NK-92 (cell line): Measurements from ENCODE around the gene APEH.
"Not testable (repeated sequence)": the region's sequence is repeated elsewhere in the genome, so short reads cannot be mapped to it uniquely, and the experiment has no call there.

Source experiments
- DNase-seq: peaks from one replicate; lab custom pipeline; 2025; ENCODE audit not compliant: unreplicated experiment; lab: John Stamatoyannopoulos, UW

The APEH gene

GRCh38 chr3:49689046-49689907, 15.1 kb downstream of the APEH start, which contains the start of the genes MST1 and RNF123:
Gene MST1, minus strand, starts transcription at chr3:49689474. Its CDS starts 783 bp downstream, at chr3:49688691.
Gene RNF123, plus strand, starts transcription at chr3:49689557. Its CDS starts 1,609 bp downstream, at chr3:49691166.
- DNase-seq: no peak

DNA sequence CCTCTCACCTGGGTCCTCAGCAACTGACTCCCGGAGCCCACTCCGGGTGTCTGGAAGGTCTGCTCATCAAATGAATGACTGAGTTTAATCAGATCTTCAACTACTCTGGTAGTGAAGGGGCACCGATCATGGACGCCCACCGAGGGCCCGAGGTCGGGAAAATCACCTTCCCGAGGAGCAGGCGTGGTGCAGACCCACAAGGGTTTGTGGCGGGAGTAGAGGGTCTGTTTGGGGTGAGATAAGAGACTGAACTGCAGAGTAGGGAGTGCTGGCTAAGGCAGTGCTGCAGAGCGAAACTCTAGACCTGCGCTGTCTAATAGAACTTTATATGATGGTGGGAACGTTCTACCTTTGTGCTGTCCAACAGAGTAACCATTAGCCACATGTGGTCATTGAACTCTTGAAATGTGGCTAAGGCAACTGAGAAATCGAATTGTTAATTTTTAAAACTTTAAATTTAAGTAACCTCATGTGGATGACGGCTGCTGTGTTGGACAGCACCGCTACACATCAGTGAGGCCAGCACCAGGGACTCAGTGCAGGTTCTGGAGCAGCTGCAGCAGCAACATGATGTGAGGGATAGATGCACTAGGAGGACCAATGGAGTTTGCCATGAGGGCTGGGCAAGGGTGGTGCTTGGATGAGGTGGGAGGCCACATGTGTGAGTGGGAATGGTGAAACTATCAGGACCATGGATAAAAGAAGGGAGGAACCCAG, 15.9 kb downstream of the APEH start:
- not testable (repeated sequence) for DNase-seq

DNA sequence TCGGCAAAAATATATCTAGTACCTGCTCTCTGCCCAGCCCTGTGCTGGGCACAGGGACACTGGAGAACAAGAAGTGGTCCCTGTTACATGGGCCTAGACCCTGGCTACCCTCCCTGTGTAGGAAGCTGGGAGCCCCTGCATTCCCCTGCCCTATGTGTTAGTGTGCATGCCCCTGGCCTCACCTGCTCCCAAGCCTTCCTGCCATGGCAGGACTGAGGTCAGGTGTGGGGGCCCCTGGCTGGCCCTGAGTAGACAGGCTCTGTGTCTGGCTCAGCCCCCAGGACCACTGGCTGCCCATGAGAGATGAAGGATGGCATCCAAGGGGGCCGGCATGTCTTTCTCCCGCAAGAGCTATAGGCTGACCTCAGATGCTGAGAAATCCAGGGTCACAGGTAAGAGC, 16.7 kb downstream of the APEH start:
- DNase-seq: not testable (repeated sequence)

- DNase-seq: not testable (repeated sequence)
Observed at GRCh38 chr3:49691481-49691880, 17.3 kb downstream of the APEH start.

DNA sequence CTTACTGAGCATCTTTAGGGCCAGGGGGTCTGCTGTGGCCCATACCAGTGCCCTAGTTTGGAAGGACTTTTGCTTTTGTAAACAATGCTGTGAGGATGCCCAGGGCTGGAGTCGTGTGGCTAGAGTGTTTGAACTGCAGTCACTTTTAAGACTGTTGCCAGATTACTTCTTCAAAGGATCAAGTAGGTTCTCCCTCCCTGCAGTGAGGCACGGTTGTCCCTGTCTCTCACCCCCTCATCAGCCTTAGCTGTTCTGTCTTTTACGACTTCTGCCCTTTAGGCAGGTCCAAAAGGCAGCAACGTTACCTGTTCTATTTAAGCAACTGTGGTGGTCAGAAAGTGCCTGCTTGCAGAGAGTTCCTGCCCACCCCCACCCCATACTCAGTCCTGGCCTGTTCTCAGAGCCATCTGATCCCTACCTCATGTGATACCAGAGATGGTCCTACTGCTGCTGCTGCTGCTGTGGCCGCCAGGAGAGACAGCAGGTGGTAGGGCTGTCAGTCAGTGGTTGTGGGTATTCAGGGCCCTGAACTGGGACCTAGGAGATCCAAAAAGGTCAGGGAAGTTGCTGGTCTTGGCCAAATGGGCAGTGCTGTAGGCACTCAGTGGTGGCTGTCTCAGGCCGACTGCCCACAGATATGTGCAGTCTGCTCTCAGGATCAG, 20.4 kb downstream of the APEH start:
- DNase-seq: not testable (repeated sequence)

DNA sequence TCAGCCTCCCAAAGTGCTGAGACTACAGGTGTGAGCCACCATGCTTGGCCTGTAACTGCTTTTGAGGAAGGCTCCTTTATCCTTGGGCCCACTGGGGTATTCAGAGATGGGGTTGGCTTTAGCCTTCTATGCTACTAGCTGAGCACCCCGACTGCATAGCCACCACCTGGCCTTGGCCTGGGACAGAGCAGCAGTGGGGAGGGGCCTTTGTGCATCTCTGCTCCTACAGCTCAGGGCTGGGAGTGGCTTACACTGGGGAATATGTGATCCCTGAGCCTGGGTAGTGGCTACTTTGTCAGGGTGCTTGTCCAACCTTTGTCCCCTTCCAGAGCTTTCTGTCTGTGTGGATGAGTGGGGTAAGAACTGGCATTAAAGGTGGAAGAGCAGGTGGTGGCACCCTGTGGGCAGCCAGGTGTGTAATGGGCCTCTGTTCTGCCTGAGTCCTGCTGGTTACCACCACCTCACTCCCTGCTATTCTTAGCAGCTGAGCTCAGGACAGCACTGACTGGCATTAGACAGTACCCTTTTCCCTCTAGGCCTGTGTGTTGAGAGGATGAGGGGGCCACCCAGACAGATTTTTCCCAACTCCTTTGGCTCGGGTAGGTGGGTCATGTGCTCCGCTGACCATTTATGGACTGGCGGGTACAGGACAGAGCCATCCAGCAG, 21.3 kb downstream of the APEH start:
- not testable (repeated sequence) for DNase-seq

DNA sequence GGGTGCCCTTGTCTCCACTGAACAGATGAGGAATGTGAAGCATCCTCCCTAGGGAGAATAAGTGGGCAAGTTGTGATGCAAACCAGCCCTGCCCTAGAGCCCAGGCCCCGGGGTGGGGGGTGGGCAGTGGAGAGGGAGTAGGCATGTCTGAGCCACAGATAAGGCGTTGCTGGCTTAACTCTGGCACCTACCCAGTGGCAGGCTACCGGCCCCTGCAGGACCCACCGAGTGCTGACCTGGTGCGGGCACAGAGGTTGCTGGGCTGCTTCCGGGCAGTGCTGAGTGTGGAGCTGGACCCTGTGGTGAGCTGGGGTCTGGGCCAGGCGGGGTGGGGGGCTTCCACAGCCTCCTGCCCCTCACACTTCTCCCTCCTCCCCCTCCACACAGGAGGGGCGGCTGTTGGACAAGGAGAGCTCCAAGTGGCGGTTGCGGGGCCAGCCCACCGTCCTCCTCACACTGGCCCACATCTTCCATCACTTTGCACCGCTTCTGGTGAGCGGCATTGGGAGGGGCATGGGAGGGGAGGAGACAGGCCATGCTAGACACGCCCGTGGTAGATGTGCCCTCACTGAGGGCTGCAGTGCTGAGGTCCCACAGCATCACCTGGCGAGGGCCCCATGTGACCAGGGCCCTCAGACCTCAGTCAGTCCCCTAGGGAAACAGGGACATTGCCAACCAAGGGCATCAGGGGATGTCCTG, 25.3 kb downstream of the APEH start:
- DNase-seq: no peak

DNA sequence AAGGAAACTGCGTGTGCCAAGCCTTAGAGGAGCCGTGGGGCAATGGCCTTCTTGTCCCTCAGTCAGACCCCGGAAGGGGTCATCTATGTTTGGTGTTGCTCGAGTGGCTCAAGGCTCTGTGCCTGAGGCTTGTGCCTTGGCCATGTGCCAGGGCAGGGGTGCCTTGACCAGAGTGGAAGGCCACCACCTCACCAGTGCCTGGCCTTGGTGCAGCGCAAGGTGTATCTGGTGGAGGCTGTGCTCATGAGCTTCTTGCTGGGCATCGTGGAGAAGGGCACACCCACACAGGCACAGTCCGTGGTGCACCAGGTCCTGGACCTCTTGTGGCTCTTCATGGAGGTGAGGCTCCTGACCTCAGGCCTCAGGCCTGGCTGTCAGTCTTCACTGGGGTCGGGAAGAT, 25.9 kb downstream of the APEH start:
- DNase-seq: no peak

DNA sequence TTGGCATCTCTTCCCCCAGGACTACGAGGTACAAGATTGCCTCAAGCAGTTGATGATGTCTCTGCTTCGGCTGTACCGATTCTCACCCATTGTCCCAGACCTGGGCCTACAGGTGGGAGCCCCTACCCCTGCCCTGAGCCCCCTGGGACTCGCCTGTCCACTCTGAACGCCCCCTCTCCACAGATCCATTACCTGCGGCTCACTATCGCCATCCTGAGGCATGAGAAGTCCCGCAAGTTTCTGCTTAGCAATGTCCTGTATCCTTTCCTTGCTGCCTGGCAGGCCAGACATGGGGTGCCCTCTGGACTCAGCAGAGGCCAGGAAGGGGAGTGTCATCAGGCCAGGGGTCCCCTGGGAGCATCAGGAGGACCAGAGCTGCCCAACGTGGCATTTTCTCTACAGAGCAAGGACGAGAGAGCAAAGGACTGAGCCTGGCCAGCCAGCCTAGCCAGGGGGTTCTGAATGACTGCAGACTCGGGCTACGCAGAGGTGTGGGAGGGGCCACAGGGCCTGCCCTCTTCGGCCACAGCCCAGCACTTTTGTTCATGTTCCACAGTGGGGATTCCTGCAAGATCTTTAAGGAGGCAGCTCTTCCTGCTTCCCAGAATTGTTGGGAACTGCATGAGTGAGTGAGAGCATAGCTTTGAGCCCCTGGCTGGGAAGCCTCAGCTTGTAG, 26.4 kb downstream of the APEH start:
- no peak for DNase-seq

- no peak for DNase-seq
Observed at GRCh38 chr3:49701388-49702077, 27.4 kb downstream of the APEH start.

- DNase-seq: no peak
Observed at GRCh38 chr3:49702672-49703071, 28.5 kb downstream of the APEH start.

DNA sequence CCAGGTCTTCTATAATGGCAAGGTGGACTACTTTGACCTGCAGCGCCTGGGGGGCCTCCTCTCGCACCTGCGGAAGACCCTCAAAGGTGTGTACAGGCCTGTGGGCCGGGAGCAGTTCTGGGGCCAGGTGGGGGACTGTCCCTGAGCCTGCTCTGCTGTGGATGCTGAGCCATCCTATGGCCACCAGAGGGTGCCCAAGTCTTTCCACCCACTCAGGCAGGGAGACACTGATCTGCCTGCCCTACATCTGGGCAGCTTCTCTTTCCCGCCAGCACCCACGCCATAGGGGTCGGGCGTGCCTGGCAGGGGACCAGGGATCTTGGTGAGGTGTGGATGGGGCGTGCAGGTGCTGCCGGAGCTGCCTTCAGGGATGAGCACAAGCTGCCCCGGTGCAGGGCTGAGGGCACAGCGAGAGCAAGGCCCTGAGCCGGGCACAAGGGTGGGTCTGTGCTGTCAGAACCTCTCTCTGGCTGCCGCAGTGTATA, 29.3 kb downstream of the APEH start:
- no peak for DNase-seq

DNA sequence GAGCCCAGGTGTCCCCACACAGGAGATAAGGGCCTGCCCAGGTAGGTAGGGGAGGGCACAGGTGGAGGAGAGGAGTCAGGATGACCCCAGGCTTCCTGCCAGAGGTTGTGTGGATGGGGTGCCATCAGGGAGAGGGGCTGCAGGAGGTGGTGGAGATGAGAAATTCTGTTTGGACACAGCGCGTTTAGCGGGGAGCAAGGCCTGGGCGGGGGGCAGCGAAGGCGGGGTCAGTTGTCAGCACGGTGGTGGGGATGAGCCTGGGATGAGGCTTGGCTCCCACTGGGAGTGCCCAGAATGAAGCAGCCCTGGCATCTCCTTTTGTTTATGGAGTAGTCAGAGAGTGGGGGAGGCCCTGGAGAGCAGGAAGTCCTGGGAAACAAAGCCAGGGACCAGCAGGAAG, 29.8 kb downstream of the APEH start:
- no peak for DNase-seq

DNA sequence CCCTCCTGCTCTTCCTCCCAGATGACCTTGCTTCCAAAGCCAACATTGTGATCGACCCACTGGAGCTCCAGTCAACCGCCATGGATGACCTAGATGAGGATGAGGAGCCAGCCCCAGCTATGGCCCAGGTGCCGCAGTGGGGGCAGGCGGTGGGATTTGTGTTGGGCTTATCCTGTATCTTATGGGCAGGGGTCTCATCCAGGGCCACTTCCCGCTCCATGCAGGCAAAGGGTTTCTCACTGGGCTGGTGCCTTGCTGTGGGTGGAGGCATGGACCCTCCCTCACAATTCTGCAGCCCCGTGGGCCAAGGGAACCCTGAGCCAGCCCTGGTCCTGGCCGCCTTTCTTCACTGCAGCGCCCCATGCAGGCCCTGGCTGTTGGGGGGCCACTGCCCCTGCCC, 30.5 kb downstream of the APEH start:
- no peak for DNase-seq

GRCh38 chr3:49705390-49705960, 31.3 kb downstream of the APEH start:
- no peak for DNase-seq

- DNase-seq: no peak
Observed at GRCh38 chr3:49706456-49707112, 32.4 kb downstream of the APEH start.

DNA sequence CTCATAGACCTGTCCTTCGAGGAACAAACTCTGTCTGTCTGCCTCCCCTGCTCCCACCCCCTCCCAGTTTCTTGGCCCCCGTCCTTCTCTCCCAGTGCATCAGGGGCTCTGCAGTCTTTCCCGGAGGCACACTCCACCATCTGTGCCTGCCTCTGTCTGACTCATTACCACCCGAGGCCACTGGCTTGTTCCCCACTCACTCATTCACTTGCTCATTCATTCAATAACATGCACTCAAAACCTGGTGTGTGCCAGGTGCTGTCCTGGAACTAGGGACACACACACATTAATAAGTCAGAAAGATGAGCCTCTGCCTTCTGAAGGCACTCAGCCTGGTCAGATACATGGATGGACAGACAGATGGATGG, 32.9 kb downstream of the APEH start:
- no peak for DNase-seq

DNA sequence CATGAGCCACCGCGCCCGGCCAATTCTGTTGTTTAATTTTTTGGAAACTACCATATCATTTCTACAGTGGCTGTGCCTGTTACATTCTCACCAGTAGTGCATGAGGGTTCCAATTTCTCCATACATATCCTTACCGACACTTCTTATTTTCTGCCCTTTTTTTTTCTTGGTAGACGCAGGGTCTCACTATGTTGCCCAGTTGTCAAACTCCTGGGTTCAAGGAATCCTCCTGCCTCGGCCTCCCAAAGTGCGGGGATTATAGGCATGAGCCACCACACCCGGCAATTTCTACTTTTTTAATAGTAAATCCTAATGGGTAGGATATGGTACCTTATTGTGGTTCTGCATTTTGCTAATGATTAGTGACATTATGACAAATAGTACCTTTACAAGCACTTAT, 35.7 kb downstream of the APEH start:
- DNase-seq: no peak
